HepG2 (cell line): ENCODE results near the gene TPD52L2. TPM values are rescaled to one million over a fixed set of nuclear protein-coding genes. Genes with fewer than 3 reads are reported as not detected.
A peak's percentile ranks its signal among the peaks of the same experiment; 100 is the strongest.

Experiments
- ATF7 ChIP-seq, 2 experiments: fragments of 450-650 bp in 1 of 2; sonication (generic) in 1 of 2; formaldehyde crosslinking in 1 of 2; IDR thresholded peaks; 2 replicates each; pipeline versions ENCODE4 v1.4.0 to v1.6.1; 2016 to 2020; ENCODE audit warnings: antibody characterized with exemption in 1 of 2, mild to moderate bottlenecking in 1 of 2, missing genetic modification reagents in 1 of 2
- KLF13 ChIP-seq: sonication (generic); formaldehyde crosslinking; IDR thresholded peaks from 2 replicates; pipeline ENCODE4 v1.4.0; 2020; ENCODE audit warnings: mild to moderate bottlenecking, missing genetic modification reagents
- MED8 ChIP-seq: sonication (generic); formaldehyde crosslinking; IDR thresholded peaks from 2 replicates; pipeline ENCODE4 v1.8.1; 2023; ENCODE audit warnings: mild to moderate bottlenecking, missing genetic modification reagents; ENCODE audit not compliant: insufficient replicate concordance
- SRF ChIP-seq: IDR thresholded peaks from 2 replicates; pipeline ENCODE4 v1.6.1; 2011; ENCODE audit warnings: mild to moderate bottlenecking, low read depth, low read length, moderate library complexity
- THAP9 ChIP-seq: sonication (generic); formaldehyde crosslinking; IDR thresholded peaks from 2 replicates; pipeline ENCODE4; 2020; ENCODE audit warnings: missing genetic modification reagents, mild to moderate bottlenecking, borderline replicate concordance
- ZNF276 ChIP-seq: sonication (generic); formaldehyde crosslinking; IDR thresholded peaks from 2 replicates; pipeline ENCODE4 v1.4.0; 2020; ENCODE audit warnings: mild to moderate bottlenecking, low read depth, missing genetic modification reagents
- ZNF710 ChIP-seq: sonication (generic); formaldehyde crosslinking; IDR thresholded peaks from 2 replicates; pipeline ENCODE4 v1.5.0; 2020; ENCODE audit warnings: mild to moderate bottlenecking, missing genetic modification reagents, borderline replicate concordance
- ZNF770 ChIP-seq: sonication (generic); formaldehyde crosslinking; IDR thresholded peaks from 2 replicates; pipeline ENCODE4 v1.5.0; 2020; ENCODE audit warnings: mild to moderate bottlenecking, missing genetic modification reagents
- ZSCAN22 ChIP-seq: sonication (generic); formaldehyde crosslinking; IDR thresholded peaks from 2 replicates; pipeline ENCODE4 v1.4.0; 2020; ENCODE audit warnings: mild to moderate bottlenecking, missing genetic modification reagents
- polyA plus RNA-seq, 8 experiments: library from polyadenylated mRNA; depleted of rRNA in 3 of 8; stranded (reverse) in 7 of 8; unstranded in 1 of 8; fragments of >200 nt; fragmentation: Illumina TruSeq in 4 of 8; extraction: Trizol in 4 of 8; gene quantifications; 2 replicates each; pipeline versions ENCODE4 v1.2.1 to v1.2.3, GENCODE V29; 2011 to 2016; ENCODE audit warnings: low read depth in 4 of 8, missing spikeins in 1 of 8, mixed read lengths in 1 of 8; ENCODE audit not compliant: insufficient read depth in 1 of 8
- total RNA-seq, 5 experiments: library from RNA; depleted of rRNA; stranded (reverse); fragments of >200 nt; fragmentation: Illumina TruSeq; extraction: Trizol; gene quantifications; 2 replicates each; pipeline ENCODE4 v1.2.3, GENCODE V29; 2016; ENCODE audit warnings: low read depth in 1 of 5
- TF ChIP-seq, protein P1 (sequence below): sonication (generic); formaldehyde crosslinking; IDR thresholded peaks from 2 replicates; pipeline ENCODE4 v1.4.0; 2020; ENCODE audit warnings: missing genetic modification reagents

Gene TPD52L2
- total and polyA plus RNA-seq, 2 of the 13 experiments (the other 11 are each of a cell fraction or from before 2014, with no cell fraction given) = 156 to 184 TPM

GRCh38 chr20:63854069-63854765 is 10.9 kb upstream of the TPD52L2 start (continued):
- no peak for TF ChIP-seq ZNF276 (CRISPR knock-in tag)
- no peak for TF ChIP-seq ZNF710 (CRISPR knock-in tag)
- no peak for TF ChIP-seq MED8 (CRISPR knock-in tag)
- no peak for TF ChIP-seq ZNF770 (CRISPR knock-in tag)
- no peak for TF ChIP-seq ATF7 (IDR thresholded peaks at IDR 0.05)
- no peak for TF ChIP-seq ATF7 (CRISPR knock-in tag; IDR thresholded peaks at IDR 0.05)
- no peak for TF ChIP-seq KLF13 (CRISPR knock-in tag)
- TF ChIP-seq SRF = no peak
- TF ChIP-seq, protein P1, sequence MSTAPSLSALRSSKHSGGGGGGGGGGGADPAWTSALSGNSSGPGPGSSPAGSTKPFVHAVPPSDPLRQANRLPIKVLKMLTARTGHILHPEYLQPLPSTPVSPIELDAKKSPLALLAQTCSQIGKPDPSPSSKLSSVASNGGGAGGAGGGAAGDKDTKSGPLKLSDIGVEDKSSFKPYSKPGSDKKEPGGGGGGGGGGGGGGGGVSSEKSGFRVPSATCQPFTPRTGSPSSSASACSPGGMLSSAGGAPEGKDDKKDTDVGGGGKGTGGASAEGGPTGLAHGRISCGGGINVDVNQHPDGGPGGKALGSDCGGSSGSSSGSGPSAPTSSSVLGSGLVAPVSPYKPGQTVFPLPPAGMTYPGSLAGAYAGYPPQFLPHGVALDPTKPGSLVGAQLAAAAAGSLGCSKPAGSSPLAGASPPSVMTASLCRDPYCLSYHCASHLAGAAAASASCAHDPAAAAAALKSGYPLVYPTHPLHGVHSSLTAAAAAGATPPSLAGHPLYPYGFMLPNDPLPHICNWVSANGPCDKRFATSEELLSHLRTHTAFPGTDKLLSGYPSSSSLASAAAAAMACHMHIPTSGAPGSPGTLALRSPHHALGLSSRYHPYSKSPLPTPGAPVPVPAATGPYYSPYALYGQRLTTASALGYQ (CRISPR knock-in tag) = peak; percentile 86; the same call in 1 of the 2 replicates
- TF ChIP-seq ZSCAN22 = no peak; the same call in 1 of the 2 replicates
- TF ChIP-seq THAP9 (CRISPR knock-in tag) = no peak
